HepG2 (cell line): ENCODE results near the gene CLBA1. TPM values are rescaled to one million over a fixed set of nuclear protein-coding genes. Genes with fewer than 3 reads are reported as not detected.

ENCODE experiments used
- CEBPG ChIP-seq: IDR thresholded peaks from 2 replicates; pipeline ENCODE4 v1.6.1; 2016
- FOXA1 ChIP-seq, 2 experiments: fragments of 450-650 bp in 1 of 2; sonication (generic) in 1 of 2; formaldehyde crosslinking in 1 of 2; IDR thresholded peaks; 2 replicates each; pipeline versions ENCODE4 v1.4.0 to v1.6.1; 2016 to 2020; ENCODE audit warnings: missing genetic modification reagents in 1 of 2
- MED13 ChIP-seq: sonication (generic); formaldehyde crosslinking; IDR thresholded peaks from 2 replicates; pipeline ENCODE4 v1.5.0; 2020; ENCODE audit warnings: missing genetic modification reagents
- MIXL1 ChIP-seq: IDR thresholded peaks from 2 replicates; pipeline ENCODE4 v1.6.1; 2016
- NFE2 ChIP-seq: sonication (generic); formaldehyde crosslinking; IDR thresholded peaks from 2 replicates; pipeline ENCODE4 v1.4.0; 2020; ENCODE audit warnings: missing genetic modification reagents
- NR3C1 ChIP-seq: sonication (generic); formaldehyde crosslinking; IDR thresholded peaks from 2 replicates; pipeline ENCODE4 v1.4.0; 2020; ENCODE audit warnings: missing genetic modification reagents
- PAX8 ChIP-seq: sonication (generic); formaldehyde crosslinking; IDR thresholded peaks from 2 replicates; pipeline ENCODE4 v1.8.0; 2022; ENCODE audit warnings: mild to moderate bottlenecking, missing genetic modification reagents, borderline replicate concordance
- SATB2 ChIP-seq: sonication (generic); formaldehyde crosslinking; IDR thresholded peaks from 2 replicates; pipeline ENCODE4 v1.5.0; 2020; ENCODE audit warnings: missing genetic modification reagents
- SMAD1 ChIP-seq: sonication (generic); formaldehyde crosslinking; IDR thresholded peaks from 2 replicates; pipeline ENCODE4 v1.4.0; 2020; ENCODE audit warnings: missing genetic modification reagents, low read depth, mild to moderate bottlenecking, borderline replicate concordance
- USF2 ChIP-seq, 2 experiments: sonication (generic) in 1 of 2; formaldehyde crosslinking in 1 of 2; IDR thresholded peaks; 2 replicates each; pipeline versions ENCODE4 v1.5.1 to v1.6.1; 2011 to 2020; ENCODE audit warnings: borderline replicate concordance in 1 of 2, low read depth in 1 of 2, low read length in 1 of 2, mild to moderate bottlenecking in 1 of 2, missing genetic modification reagents in 1 of 2, moderate library complexity in 1 of 2
- ZFP36L1 ChIP-seq: sonication (generic); formaldehyde crosslinking; IDR thresholded peaks from 2 replicates; pipeline ENCODE4 v1.8.0; 2022; ENCODE audit warnings: mild to moderate bottlenecking, missing genetic modification reagents, moderate library complexity
- ZNF253 ChIP-seq: sonication (generic); formaldehyde crosslinking; IDR thresholded peaks from 2 replicates; pipeline ENCODE4 v1.8.0; 2022; ENCODE audit warnings: mild to moderate bottlenecking, missing genetic modification reagents, borderline replicate concordance
- ZNF543 ChIP-seq: sonication (generic); formaldehyde crosslinking; IDR thresholded peaks from 2 replicates; pipeline ENCODE4 v1.4.0; 2020; ENCODE audit warnings: mild to moderate bottlenecking, missing genetic modification reagents
- ZNF556 ChIP-seq: sonication (generic); formaldehyde crosslinking; IDR thresholded peaks from 2 replicates; pipeline ENCODE4 v1.4.0; 2020; ENCODE audit warnings: mild to moderate bottlenecking, missing genetic modification reagents, borderline replicate concordance
- ZNF598 ChIP-seq: sonication (generic); formaldehyde crosslinking; IDR thresholded peaks from 2 replicates; pipeline ENCODE4 v1.5.1; 2020; ENCODE audit warnings: mild to moderate bottlenecking, missing genetic modification reagents, borderline replicate concordance
- ZNF784 ChIP-seq: sonication (generic); formaldehyde crosslinking; IDR thresholded peaks from 2 replicates; pipeline ENCODE4 v1.5.1; 2020; ENCODE audit warnings: missing genetic modification reagents, mild to moderate bottlenecking, borderline replicate concordance
- ZSCAN25 ChIP-seq: sonication (generic); formaldehyde crosslinking; IDR thresholded peaks from 2 replicates; pipeline ENCODE4 v1.8.0; 2022; ENCODE audit warnings: mild to moderate bottlenecking, missing genetic modification reagents
- polyA plus RNA-seq, 8 experiments: library from polyadenylated mRNA; depleted of rRNA in 3 of 8; stranded (reverse) in 7 of 8; unstranded in 1 of 8; fragments of >200 nt; fragmentation: Illumina TruSeq in 4 of 8; extraction: Trizol in 4 of 8; gene quantifications; 2 replicates each; pipeline versions ENCODE4 v1.2.1 to v1.2.3, GENCODE V29; 2011 to 2016; ENCODE audit warnings: low read depth in 4 of 8, missing spikeins in 1 of 8, mixed read lengths in 1 of 8; ENCODE audit not compliant: insufficient read depth in 1 of 8
- total RNA-seq, 5 experiments: library from RNA; depleted of rRNA; stranded (reverse); fragments of >200 nt; fragmentation: Illumina TruSeq; extraction: Trizol; gene quantifications; 2 replicates each; pipeline ENCODE4 v1.2.3, GENCODE V29; 2016; ENCODE audit warnings: low read depth in 1 of 5
- TF ChIP-seq, protein P1 (sequence below): IDR thresholded peaks from 2 replicates; pipeline ENCODE4 v1.6.1; 2016; ENCODE audit warnings: low read depth, borderline replicate concordance
- TF ChIP-seq, protein P2 (sequence below): IDR thresholded peaks from 2 replicates; pipeline ENCODE4 v1.6.1; 2016; ENCODE audit warnings: control low read depth
- TF ChIP-seq, protein P3 (sequence below): sonication (generic); formaldehyde crosslinking; IDR thresholded peaks from 2 replicates; pipeline ENCODE4 v1.4.0; 2020; ENCODE audit warnings: missing genetic modification reagents
- TF ChIP-seq, protein P4 (sequence below): sonication (generic); formaldehyde crosslinking; IDR thresholded peaks from 2 replicates; pipeline ENCODE4 v1.5.0; 2020; ENCODE audit warnings: missing genetic modification reagents, mild to moderate bottlenecking, borderline replicate concordance

The CLBA1 gene
- total and polyA plus RNA-seq, 2 of the 13 experiments (the other 11 are each of a cell fraction or from before 2014, with no cell fraction given) = 1.2 to 1.4 TPM

DNA sequence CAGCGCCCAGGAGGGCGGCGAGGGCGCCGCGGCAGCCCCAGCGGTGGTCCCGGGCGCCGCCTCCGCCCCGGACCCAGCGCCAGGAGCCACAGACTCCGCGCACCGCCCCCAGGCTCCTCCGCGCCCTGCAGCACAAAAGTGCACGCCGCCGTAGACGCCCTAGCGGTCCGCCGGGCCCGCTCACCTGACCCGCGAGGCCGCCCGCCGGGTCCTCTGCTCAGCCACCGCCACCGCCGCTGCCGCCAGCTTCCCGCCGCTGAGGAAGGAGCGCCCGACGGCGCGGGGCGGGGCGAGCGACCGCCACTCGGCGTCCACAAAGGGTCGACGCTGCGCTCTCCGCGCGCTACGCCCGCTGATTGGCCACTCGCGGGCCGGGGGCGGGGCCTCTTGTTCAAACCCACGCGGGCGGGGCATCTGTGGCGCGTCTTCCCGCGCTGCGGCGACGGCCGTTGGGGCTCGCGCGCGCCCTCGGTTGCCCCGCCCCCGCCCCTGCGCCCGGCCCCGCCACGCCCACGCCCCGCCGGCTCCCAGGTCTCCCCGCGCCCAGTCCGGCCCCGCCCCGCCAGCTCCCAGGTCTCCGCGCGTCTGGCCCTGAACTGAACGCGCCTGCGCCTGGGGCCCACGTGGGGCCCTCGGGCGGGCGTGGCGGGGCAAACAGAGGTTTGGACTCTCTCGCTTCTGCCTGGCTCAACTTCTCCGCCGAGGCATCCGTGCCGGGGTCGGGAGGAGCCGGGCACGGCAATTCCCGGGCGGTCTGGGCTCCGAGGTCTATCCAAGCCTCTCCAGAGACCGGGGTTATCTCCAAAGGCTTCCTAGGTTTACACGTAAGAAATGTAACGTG lies 35.4 kb downstream of the CLBA1 start, which contains the start of gene CDCA4 (continued):
- no peak; the same call in 1 of the 2 replicates for TF ChIP-seq PAX8 (CRISPR knock-in tag)
- TF ChIP-seq MIXL1 (CRISPR knock-in tag) = no peak
- TF ChIP-seq SMAD1 = 0 out of 2 replicates have a peak, but pooled peaks have one; percentile 2
- no peak for TF ChIP-seq ZNF543 (CRISPR knock-in tag)
- TF ChIP-seq SATB2 = no peak
- no peak for TF ChIP-seq ZFP36L1 (CRISPR knock-in tag)
- TF ChIP-seq, protein P1, sequence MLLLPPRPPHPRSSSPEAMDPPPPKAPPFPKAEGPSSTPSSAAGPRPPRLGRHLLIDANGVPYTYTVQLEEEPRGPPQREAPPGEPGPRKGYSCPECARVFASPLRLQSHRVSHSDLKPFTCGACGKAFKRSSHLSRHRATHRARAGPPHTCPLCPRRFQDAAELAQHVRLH (CRISPR knock-in tag) = no peak
- TF ChIP-seq NR3C1 (CRISPR knock-in tag) = no peak
- 0 out of 2 replicates have a peak, but pooled peaks have one; percentile 15 for TF ChIP-seq ZNF556 (CRISPR knock-in tag)
- no peak for TF ChIP-seq MED13 (CRISPR knock-in tag)
- TF ChIP-seq NFE2 (CRISPR knock-in tag) = no peak
- TF ChIP-seq ZNF253 (CRISPR knock-in tag) = no peak
- TF ChIP-seq ZNF598 (CRISPR knock-in tag) = 0 out of 2 replicates have a peak, but pooled peaks have one; percentile 42
- no peak for TF ChIP-seq ZSCAN25
- peak; percentile 87 for TF ChIP-seq USF2 (IDR thresholded peaks at IDR 0.05; ENCODE audit: low read depth, low read length)
- TF ChIP-seq USF2 (CRISPR knock-in tag; IDR thresholded peaks at IDR 0.05; ENCODE audit: borderline replicate concordance) = peak; percentile 84; the same call in 1 of the 2 replicates
- TF ChIP-seq, protein P2, sequence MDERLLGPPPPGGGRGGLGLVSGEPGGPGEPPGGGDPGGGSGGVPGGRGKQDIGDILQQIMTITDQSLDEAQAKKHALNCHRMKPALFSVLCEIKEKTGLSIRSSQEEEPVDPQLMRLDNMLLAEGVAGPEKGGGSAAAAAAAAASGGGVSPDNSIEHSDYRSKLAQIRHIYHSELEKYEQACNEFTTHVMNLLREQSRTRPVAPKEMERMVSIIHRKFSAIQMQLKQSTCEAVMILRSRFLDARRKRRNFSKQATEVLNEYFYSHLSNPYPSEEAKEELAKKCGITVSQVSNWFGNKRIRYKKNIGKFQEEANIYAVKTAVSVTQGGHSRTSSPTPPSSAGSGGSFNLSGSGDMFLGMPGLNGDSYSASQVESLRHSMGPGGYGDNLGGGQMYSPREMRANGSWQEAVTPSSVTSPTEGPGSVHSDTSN = no peak
- no peak for TF ChIP-seq ZNF784 (CRISPR knock-in tag)
- TF ChIP-seq, protein P3, sequence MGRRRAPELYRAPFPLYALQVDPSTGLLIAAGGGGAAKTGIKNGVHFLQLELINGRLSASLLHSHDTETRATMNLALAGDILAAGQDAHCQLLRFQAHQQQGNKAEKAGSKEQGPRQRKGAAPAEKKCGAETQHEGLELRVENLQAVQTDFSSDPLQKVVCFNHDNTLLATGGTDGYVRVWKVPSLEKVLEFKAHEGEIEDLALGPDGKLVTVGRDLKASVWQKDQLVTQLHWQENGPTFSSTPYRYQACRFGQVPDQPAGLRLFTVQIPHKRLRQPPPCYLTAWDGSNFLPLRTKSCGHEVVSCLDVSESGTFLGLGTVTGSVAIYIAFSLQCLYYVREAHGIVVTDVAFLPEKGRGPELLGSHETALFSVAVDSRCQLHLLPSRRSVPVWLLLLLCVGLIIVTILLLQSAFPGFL (CRISPR knock-in tag) = no peak
- no peak for TF ChIP-seq CEBPG (CRISPR knock-in tag)
- TF ChIP-seq FOXA1 (IDR thresholded peaks at IDR 0.05) = no peak
- no peak for TF ChIP-seq FOXA1 (CRISPR knock-in tag; IDR thresholded peaks at IDR 0.05)
- TF ChIP-seq, protein P4, sequence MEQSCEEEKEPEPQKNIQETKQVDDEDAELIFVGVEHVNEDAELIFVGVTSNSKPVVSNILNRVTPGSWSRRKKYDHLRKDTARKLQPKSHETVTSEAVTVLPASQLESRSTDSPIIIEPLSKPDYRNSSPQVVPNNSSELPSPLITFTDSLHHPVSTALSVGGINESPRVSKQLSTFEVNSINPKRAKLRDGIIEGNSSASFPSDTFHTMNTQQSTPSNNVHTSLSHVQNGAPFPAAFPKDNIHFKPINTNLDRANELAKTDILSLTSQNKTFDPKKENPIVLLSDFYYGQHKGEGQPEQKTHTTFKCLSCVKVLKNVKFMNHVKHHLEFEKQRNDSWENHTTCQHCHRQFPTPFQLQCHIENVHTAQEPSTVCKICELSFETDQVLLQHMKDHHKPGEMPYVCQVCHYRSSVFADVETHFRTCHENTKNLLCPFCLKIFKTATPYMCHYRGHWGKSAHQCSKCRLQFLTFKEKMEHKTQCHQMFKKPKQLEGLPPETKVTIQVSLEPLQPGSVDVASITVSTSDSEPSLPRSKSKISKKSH (CRISPR knock-in tag) = peak; percentile 68; the same call in 1 of the 2 replicates
